BE2C (cell line): ENCODE data around the gene PALM3.

Experiments
- DNase-seq: peaks from one replicate; pipeline ENCODE4 v3.0.0-alpha.2; 2020
- H3K27me3 ChIP-seq: fragments of 250-450 bp; sonication (Bioruptor Pico); 2 replicates; pipeline ENCODE4 v1.5.1; 2020; ENCODE audit warnings: mild to moderate bottlenecking
- H3K36me3 ChIP-seq: fragments of 250-450 bp; sonication (Bioruptor Pico); 2 replicates; pipeline ENCODE4 v1.5.1; 2020; ENCODE audit warnings: mild to moderate bottlenecking
- H3K4me1 ChIP-seq: fragments of 250-450 bp; sonication (Bioruptor Pico); 2 replicates; pipeline ENCODE4 v1.5.1; 2020
- H3K4me3 ChIP-seq: 2 replicates; pipeline ENCODE4 v1.5.1; 2011; ENCODE audit warnings: low read depth, low read length
- H3K9me3 ChIP-seq: fragments of 250-450 bp; sonication (Bioruptor Pico); 2 replicates; pipeline ENCODE4 v1.5.1; 2020
- CTCF ChIP-seq: IDR thresholded peaks from 2 replicates; pipeline ENCODE4 v1.5.1; 2012; ENCODE audit warnings: mild to moderate bottlenecking, low read depth, low read length

The PALM3 gene

GRCh38 chr19:14073925-14074838, 12.3 kb upstream of the PALM3 start:
- H3K9me3 ChIP-seq = no peaks in the 10 kb centered on the region
- peak overlapping the region; percentile 63 for H3K4me3 ChIP-seq
- no peak for DNase-seq
- H3K36me3 ChIP-seq = no peaks in the 10 kb centered on the region
- H3K4me1 ChIP-seq = no peaks in the 10 kb centered on the region; the same call in none of the 2 replicates
- TF ChIP-seq CTCF = no peak
- H3K27me3 ChIP-seq = peaks cover 21% of the 10 kb centered on the region

- no peaks in the 10 kb centered on the region; the same call in none of the 2 replicates for H3K4me1 ChIP-seq
- no peaks in the 10 kb centered on the region for H3K36me3 ChIP-seq
- peak; percentile 15; the same call in 1 of the 2 replicates for TF ChIP-seq CTCF
- H3K4me3 ChIP-seq = peak overlapping the region; percentile 63
- no peaks in the 10 kb centered on the region for H3K9me3 ChIP-seq
- peaks cover 21% of the 10 kb centered on the region for H3K27me3 ChIP-seq
- peak; percentile 81 for DNase-seq
Observed at GRCh38 chr19:14073261-14073924, 11.5 kb upstream of the PALM3 start.

GRCh38 chr19:14072535-14073260, 10.8 kb upstream of the PALM3 start, which contains the start of gene MISP3:
Gene MISP3, plus strand, starts transcription at chr19:14072786. Its CDS starts 524 bp downstream, at chr19:14073310.
- DNase-seq = peak; percentile 47
- TF ChIP-seq CTCF = no peak
- Histone ChIP-seq H3K27me3 (peaks cover 21% of the 10 kb centered on the region), H3K9me3 (no peaks in the 10 kb centered on the region), H3K4me1 (no peaks in the 10 kb centered on the region; the same call in none of the 2 replicates), H3K36me3 (no peaks in the 10 kb centered on the region), H3K4me3 (peak within 1 kb of the TSS; percentile 63)

GRCh38 chr19:14070268-14071050, 8.6 kb upstream of the PALM3 start:
- Histone ChIP-seq H3K27me3 (peaks cover 21% of the 10 kb centered on the region), H3K9me3 (no peaks in the 10 kb centered on the region), H3K4me3 (no peak overlapping the region), H3K36me3 (no peaks in the 10 kb centered on the region), H3K4me1 (no peaks in the 10 kb centered on the region; the same call in none of the 2 replicates)
- TF ChIP-seq CTCF = no peak
- no peak for DNase-seq

GRCh38 chr19:14066134-14066533, 4.3 kb upstream of the PALM3 start:
- Histone ChIP-seq H3K4me3 (no peak overlapping the region), H3K36me3 (no peaks in the 10 kb centered on the region), H3K27me3 (no peaks in the 10 kb centered on the region), H3K4me1 (no peaks in the 10 kb centered on the region), H3K9me3 (no peaks in the 10 kb centered on the region)
- TF ChIP-seq CTCF = no peak
- no peak for DNase-seq
